IPS DF 6.9 (cell line): ENCODE results near the gene GAK.
A peak's percentile ranks its signal among the peaks of the same experiment; 100 is the strongest.

Experiments
- DNase-seq: peaks from one replicate; pipeline ENCODE4 v3.0.0-alpha.2; 2013; ENCODE audit warnings: low read depth, low spot score
- H3K27ac ChIP-seq: one replicate; pipeline ENCODE4 v1.5.1; 2013; ENCODE audit warnings: low read length, control low read depth
- H3K27me3 ChIP-seq: 2 replicates; pipeline ENCODE4 v1.6.1; 2013; ENCODE audit warnings: mild to moderate bottlenecking, low read length; ENCODE audit not compliant: control insufficient read depth, insufficient read depth
- H3K36me3 ChIP-seq: 2 replicates; pipeline ENCODE4 v1.6.1; 2013; ENCODE audit warnings: low read length; ENCODE audit not compliant: control insufficient read depth, insufficient read depth
- H3K4me1 ChIP-seq: 2 replicates; pipeline ENCODE4 v1.6.1; 2013; ENCODE audit warnings: low read length; ENCODE audit not compliant: control insufficient read depth, insufficient read depth
- H3K4me3 ChIP-seq: 2 replicates; pipeline ENCODE4 v1.5.1; 2013; ENCODE audit warnings: mild to moderate bottlenecking, low read length
- H3K9me3 ChIP-seq: 2 replicates; pipeline ENCODE4 v1.6.1; 2013; ENCODE audit warnings: low read length, inconsistent platforms; ENCODE audit not compliant: control insufficient read depth, insufficient read depth
- WGBS: extraction: QIAGEN DNeasy Blood & Tissue Kit; methylation state at CpG from one replicate; pipeline ENCODE4 v1.1.7; 2013; ENCODE audit warnings: mixed read lengths, missing lambda C conversion rate; ENCODE audit not compliant: insufficient read length, insufficient coverage; 5-methylcytosine and 5-hydroxymethylcytosine counted together

The GAK gene

DNA sequence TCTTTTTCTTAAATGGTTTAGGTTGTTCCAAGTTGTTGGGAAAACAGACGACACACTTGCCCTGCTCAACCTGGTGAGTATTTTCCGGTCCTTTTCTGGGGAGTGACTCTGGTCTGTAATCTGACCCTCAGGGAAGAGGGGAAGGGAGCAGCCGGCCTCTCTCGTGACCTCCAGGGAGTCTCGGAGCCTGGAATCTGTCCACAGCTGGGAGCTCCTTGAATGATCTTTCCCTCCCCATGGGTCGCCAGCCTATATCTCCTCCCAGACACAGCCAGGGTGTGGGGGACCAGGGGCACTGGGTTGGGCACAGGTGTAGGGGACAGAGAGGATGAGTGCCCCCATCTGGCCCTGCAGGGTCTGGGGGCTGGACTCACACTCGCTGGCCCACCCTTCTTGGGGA lies 19.1 kb upstream of the GAK start:
- Histone ChIP-seq H3K36me3 (no peaks in the 10 kb centered on the region; the same call in 1 of the 2 replicates), H3K4me1 (no peaks in the 10 kb centered on the region), H3K27me3 (no peaks in the 10 kb centered on the region), H3K27ac (no peak overlapping the region), H3K9me3 (no peaks in the 10 kb centered on the region), H3K4me3 (no peak overlapping the region)
- WGBS, result no CpG with 5 or more reads among the region's 7 CpGs
- DNase-seq, result no peak

DNA sequence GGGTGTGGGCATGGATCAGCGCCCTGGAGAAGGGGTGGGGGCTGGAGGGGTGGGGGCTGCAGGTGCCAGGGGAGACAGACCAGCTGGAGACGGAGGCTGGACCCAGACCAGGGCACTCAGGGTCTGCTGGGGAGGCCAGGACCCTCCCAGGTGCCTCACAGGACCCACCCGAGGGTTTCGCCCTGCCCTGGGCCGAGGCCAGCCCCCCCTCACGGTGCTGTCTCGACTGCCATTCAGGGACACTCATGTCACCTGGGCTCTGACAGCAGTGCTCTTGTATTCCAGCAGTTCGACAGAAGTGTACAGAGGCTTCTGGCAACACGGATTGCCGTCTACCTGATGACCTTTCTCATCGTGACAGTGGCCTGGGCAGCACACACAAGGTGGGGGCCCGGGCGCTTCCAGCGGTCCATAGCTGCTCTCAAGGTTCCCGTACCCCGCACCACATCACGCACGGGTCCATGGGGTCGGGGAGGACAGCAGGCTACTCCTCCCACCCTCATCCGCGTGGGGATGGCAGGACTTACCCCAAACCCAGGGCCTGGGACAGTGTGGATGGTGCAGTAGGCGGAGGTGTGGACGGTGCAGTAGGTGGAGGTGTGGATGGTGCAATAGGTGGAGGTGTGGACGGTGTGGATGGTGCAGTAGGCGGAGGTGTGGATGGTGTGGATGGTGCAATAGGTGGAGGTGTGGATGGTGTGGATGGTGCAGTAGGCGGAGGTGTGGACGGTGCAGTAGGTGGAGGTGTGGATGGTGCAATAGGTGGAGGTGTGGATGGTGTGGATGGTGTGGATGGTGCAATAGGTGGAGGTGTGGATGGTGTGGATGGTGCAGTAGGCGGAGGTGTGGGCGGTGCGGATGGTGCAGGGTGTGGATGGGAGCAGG lies 18.3 kb upstream of the GAK start:
- no CpG with 5 or more reads among the region's 30 CpGs for WGBS
- Histone ChIP-seq H3K36me3 (no peaks in the 10 kb centered on the region; the same call in 1 of the 2 replicates), H3K4me3 (no peak overlapping the region), H3K27me3 (no peaks in the 10 kb centered on the region), H3K4me1 (no peaks in the 10 kb centered on the region; the same call in 1 of the 2 replicates), H3K27ac (no peak overlapping the region), H3K9me3 (no peaks in the 10 kb centered on the region)
- DNase-seq, result no peak

DNA sequence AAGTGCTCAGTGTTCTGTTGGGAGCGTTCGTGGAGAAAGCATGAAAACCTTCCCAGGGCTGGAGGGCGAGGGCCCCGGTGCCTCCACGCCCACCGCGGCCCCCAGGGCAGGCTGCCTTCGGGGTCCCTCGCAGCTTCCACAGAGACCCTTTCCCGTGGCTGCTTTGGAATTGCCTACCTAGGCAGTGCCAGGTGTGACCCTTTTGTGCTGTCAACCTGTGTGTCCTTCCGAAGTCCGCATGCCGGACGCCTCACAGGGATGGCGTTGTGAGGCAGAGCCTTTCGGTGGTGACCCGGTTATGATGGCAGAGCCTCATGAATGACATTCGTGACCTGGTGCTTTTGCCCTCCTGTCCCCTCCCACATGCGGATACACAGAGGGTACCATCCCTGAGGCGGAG lies 17.5 kb upstream of the GAK start:
- Histone ChIP-seq H3K9me3 (no peaks in the 10 kb centered on the region), H3K27me3 (no peaks in the 10 kb centered on the region), H3K36me3 (no peaks in the 10 kb centered on the region; the same call in 1 of the 2 replicates), H3K4me1 (peaks cover 2% of the 10 kb centered on the region), H3K27ac (no peak overlapping the region), H3K4me3 (no peak overlapping the region)
- WGBS, result no CpG with 5 or more reads among the region's 20 CpGs
- no peak for DNase-seq

DNA sequence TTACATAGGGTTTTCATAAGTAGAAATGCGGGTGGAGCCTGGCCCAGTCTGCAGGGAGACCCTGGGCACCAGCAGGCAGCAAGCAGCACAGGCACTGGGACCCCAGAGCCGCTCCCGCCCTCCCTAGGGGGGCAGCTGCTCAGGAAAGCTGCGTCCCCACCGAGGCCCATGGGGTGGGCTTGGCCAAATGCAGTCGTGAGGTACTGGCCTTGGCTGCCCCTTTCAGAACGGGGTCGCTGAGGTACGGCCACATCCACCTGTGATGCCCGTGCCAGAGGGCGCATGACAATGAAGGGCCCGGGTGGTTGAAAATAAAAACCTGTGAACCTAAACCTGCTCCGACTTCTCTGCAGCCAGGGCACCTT lies 16.8 kb upstream of the GAK start:
- no peaks in the 10 kb centered on the region for H3K9me3 ChIP-seq

DNA sequence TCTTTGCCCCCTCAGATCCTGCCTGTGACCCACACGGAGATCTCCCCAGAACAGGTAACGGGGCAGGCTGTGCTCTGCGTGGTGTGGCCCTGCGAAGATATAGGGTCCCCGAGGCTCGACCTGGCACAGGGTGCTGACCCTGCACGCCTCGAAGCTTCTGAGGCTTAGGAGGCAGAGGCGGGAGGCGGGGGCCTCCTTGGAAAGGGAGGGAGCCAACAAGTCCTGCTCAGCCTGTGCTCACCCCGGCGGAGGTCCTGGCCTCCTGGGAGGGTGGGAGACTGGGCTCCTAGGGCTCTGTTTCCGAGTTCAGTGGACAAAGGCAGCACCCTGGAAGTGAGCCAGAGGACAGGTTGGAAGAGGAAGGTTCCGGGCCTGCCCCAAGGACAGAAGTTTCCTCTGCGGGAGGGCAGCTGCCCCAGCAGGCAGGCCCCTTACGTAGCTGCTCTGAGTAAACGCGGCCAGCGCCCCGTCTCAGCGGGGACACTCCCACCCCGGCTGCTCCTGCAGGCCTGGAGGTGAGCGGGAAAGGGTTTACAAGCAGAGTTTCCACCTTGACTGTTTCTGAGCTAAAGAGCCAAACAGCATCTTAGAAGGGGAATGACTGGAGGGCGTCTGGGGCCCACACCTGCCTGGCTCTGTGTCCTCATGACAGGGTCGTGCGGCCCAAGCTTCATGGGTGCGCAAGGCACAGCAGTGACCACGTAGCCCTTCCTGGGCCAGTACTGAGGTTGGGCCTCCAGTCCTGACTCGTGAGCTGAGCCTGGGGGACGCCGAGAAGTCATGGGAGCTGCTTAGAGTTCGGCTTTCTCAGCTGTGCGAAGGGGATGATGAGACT lies 16.2 kb upstream of the GAK start:
- no CpG with 5 or more reads among the region's 33 CpGs for WGBS
- H3K4me1 ChIP-seq, result peaks cover 2% of the 10 kb centered on the region
- no peak overlapping the region for H3K4me3 ChIP-seq
- no peak overlapping the region for H3K27ac ChIP-seq
- no peaks in the 10 kb centered on the region for H3K9me3 ChIP-seq
- H3K36me3 ChIP-seq, result no peaks in the 10 kb centered on the region; the same call in 1 of the 2 replicates
- H3K27me3 ChIP-seq, result no peaks in the 10 kb centered on the region
- DNase-seq, result no peak

More for the DNA sequence above, 16.8 kb upstream of the GAK start:
- no peak overlapping the region for H3K27ac ChIP-seq
- DNase-seq, result no peak
- no peaks in the 10 kb centered on the region for H3K27me3 ChIP-seq
- no CpG with 5 or more reads among the region's 13 CpGs for WGBS
- peaks cover 2% of the 10 kb centered on the region for H3K4me1 ChIP-seq
- H3K36me3 ChIP-seq, result no peaks in the 10 kb centered on the region; the same call in 1 of the 2 replicates
- no peak overlapping the region for H3K4me3 ChIP-seq

DNA sequence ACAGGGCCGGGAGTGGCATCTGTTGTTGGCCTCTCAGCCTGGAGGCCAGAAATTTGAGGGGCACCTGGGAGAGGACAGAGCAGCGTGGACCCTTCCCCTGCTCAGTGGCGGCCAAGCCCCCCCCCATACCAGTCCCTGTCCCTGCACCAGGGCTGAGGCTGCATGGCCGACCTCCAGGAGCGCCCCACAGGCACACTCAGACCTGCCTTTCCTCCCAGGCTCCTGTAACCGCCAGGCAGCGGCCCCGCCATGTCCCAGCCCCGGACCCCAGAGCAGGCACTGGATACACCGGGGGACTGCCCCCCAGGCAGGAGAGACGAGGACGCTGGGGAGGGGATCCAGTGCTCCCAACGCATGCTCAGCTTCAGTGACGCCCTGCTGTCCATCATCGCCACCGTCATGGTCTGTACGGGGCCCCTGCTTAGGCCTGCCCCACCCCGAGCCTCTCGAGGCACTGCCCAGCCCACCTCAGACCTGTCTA lies 15.4 kb upstream of the GAK start:
- no CpG with 5 or more reads among the region's 19 CpGs for WGBS

DNA sequence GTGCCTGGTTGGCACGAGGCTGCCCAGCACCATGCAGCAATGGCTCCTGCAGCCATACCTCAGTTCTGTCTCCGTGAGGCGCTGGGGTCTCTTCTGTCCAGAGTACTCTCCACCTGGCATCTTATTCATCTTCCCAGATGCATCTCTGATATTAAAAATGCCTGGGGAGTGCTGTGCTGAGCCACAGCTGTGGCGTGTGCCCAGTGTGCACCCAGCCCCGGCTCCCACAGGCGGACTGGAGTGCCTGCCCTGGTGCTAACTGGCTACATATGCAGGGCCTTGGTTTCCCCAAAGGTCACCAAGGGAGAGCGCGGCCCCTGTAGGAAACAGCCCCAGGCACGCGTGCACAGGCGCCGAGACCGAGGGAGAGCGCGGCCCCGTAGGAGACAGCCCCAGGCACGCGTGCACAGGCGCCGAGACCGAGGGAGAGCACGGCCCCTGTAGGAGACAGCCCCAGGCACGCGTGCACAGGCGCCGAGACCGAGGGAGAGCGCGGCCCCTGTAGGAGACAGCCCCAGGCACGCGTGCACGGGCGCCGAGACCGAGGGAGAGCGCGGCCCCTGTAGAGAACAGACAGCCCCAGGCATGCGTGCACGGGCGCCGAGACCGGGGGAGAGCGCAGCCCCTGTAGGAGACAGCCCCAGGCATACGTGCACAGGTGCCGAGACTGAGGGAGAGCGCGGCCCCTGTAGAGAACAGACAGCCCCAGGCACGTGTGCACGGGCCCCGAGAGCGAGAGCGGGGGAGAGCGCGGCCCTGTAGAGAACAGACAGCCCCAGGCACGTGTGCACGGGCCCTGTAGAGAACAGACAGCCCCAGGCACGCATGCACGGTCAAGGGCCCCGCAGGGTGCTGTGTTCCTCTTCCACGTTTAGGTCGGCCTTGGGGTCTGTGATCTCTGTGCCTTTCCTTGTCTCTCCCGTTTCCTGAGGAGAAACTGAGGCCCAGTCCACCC lies 14.7 kb upstream of the GAK start:
- H3K27me3 ChIP-seq, result no peaks in the 10 kb centered on the region
- WGBS, result no CpG with 5 or more reads among the region's 62 CpGs

More for the DNA sequence above, 15.4 kb upstream of the GAK start:
- Histone ChIP-seq H3K4me3 (no peak overlapping the region), H3K27me3 (no peaks in the 10 kb centered on the region), H3K36me3 (no peaks in the 10 kb centered on the region; the same call in 1 of the 2 replicates), H3K9me3 (no peaks in the 10 kb centered on the region), H3K27ac (no peak overlapping the region), H3K4me1 (peaks cover 2% of the 10 kb centered on the region)
- no peak for DNase-seq

DNA sequence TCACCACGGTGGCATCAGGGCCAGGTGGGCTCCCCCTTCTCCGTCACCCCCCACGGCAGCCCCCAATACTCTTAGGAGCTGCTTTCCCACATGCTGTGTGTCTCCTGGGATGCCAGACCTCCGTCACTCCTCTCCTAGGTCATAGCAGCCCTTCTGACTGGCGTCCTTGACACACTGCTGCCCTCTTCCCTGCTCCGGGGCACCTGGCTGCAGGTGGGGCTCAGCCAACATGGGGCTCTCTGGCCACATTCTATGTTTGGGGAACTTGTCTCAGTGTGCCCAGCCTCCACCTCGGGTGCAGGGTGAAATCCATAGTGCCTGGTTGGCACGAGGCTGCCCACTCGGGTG lies 14.0 kb upstream of the GAK start:
- no peak for DNase-seq
- no peak overlapping the region for H3K4me3 ChIP-seq
- H3K27ac ChIP-seq, result no peak overlapping the region
- H3K4me1 ChIP-seq, result peaks cover 2% of the 10 kb centered on the region
- no peaks in the 10 kb centered on the region; the same call in 1 of the 2 replicates for H3K36me3 ChIP-seq
- no peaks in the 10 kb centered on the region for H3K27me3 ChIP-seq
- H3K9me3 ChIP-seq, result no peaks in the 10 kb centered on the region
- no CpG with 5 or more reads among the region's 9 CpGs for WGBS

More for the DNA sequence above, 14.7 kb upstream of the GAK start:
- no peaks in the 10 kb centered on the region; the same call in 1 of the 2 replicates for H3K36me3 ChIP-seq
- DNase-seq, result no peak
- no peak overlapping the region for H3K27ac ChIP-seq
- H3K4me1 ChIP-seq, result peaks cover 2% of the 10 kb centered on the region
- no peaks in the 10 kb centered on the region for H3K9me3 ChIP-seq
- H3K4me3 ChIP-seq, result no peak overlapping the region

DNA sequence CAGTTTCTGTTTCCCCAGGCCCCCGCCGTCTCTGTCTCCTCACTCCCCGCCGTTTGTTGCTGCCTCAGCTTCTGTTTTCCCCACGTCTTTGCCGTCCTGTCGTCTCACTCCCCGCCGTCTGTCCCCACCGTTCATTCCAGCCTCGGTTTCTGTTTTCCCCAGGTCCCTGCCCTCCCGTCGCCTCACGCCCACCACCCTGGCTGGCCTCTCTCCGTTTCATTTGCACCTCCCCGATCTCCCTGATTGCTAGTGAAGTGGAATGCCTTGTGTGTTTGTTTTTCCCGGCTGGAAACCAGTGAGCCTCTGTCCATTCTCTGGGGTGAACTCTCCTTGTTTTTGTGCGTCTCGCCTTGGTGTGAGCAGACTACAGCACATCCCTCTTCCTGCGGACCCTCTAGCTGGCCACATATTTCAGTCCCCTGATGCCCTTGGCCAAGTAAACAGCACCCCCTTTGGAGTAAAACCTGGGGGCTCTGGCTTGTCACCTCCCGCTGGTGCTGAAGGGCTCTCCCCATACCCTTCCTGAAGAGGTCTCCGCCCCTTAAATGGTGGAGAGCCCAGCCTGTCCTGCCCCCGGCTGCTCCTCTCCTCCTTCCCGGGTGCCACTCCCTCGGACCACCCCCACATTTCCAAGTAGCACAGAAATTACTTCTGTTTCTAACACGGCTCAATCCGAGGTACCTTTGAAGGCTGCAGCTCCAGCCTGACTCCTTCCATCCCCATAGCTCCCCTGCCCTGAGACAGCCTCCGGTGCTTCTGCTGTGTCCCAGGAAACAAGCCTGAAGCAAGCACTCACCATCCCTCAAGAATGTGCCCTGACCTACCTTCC lies 13.4 kb upstream of the GAK start:
- no peak for DNase-seq
- Histone ChIP-seq H3K27ac (no peak overlapping the region), H3K4me3 (0 out of 2 replicates have a peak overlapping the region, but pooled peaks have one; percentile 3), H3K27me3 (no peaks in the 10 kb centered on the region), H3K36me3 (no peaks in the 10 kb centered on the region; the same call in 1 of the 2 replicates), H3K4me1 (peaks cover 2% of the 10 kb centered on the region), H3K9me3 (no peaks in the 10 kb centered on the region)
- no CpG with 5 or more reads among the region's 28 CpGs for WGBS
